Measurements from ENCODE around the gene MOCOS.

MOCOS gene

DNA sequence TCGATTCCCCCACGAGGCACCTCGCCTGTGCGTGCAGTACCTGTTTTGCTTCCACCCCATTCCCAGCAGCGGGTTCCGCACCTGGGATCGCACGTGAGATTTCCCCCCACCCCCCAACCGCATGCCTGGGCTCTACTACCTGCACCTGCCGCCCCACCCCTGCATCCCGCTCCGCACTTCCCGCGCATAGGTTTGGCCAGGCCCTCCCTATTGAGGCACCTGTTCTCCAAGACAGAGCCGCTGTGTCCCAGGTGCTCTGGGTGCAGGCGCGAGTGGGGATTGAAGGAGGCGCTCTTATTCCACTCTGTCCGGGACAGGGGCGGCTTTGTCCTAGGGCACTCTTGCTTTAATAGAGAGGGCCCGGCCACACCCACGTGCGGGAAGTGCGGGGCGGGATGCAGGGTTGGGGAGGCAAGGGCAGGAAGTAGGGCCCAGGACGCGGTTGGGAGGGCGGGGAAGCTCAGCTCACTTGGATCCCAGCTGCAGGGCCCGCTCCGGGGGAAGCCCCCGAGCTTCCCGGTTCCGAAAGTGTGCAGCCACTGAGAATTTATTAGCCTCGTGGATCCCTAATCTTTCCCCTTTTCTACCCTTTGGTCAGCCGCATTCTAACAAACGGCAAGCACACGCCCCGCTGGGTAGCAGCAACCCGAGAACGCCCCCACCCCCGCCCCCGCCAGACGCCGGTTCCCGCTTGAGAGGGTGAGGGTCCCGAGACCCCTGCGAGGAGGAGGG, 670 bp upstream of the MOCOS start:
- TF ChIP-seq GATA2 (IDR thresholded peaks at IDR 0.05; ENCODE audit: low read depth, low read length) (no peak), GATA3 (IDR thresholded peaks at IDR 0.05; ENCODE audit: low read depth, low read length) (no peak)

DNA sequence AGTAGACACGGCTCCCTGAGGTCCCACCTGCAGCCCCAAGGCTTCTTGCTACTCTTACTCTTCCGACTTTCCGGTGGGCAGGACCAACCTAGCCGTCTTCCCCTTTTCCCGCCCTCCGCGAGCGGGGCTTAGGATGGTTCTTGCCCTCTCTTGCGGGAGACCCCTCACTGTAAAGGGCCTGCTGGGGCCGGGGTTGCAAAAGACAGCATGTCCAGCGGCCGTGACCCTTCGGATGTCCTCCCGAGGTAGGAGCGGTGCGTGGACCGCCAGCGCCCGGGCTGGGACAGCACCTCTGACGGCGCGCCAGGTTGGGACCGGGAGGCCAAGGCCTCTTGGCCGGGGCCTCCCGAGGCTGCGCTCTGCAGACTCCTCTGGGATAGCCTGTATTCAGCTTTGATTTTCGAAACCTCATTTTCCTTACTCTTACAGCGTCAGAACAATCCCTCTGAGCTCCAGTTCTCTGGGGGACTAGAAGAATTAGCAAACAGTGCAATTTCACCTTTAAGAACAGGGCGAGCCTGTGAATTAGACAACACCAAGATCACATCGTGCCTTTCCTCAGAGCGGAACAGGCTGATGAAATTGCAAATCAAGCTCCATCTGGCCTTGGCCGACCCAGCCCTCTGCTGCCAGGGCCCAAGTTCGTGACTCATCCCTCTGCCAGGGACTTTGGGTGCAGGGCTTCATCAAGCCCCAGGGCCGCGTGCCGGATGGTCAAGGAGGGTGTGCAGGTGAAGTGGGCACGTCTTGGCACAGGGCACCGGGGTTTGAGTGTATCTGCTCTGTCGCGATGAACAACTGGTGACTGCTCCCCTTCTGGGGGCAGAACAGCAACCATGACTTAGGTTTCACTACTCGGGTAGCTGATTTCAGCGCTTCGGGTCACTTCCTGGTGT, 777 bp downstream of the MOCOS start:
- TF ChIP-seq GATA2 (IDR thresholded peaks at IDR 0.05; ENCODE audit: low read depth, low read length) (no peak), GATA3 (IDR thresholded peaks at IDR 0.05; ENCODE audit: low read depth, low read length) (no peak)

DNA sequence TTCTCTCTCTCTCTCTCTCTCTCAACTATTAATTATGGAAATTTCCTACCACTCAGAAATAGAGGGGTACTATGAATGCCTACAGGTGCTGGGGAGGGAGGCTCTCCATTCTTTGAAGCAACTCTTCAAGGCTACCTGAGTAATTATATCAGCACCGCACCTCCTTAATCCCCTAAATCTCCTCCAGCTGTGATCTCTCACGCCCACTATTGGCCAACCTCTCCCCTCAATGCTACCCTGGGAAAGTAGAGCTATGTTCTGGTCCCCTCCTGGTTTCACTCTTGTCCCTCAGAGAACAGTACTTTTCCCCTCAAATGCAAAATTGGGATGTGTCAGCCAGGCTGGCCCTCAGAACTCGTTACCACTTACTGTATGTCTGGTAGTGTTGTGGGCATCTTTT, 1.6 kb downstream of the MOCOS start:
- TF ChIP-seq GATA3 (IDR thresholded peaks at IDR 0.05; ENCODE audit: low read depth, low read length) (no peak), GATA2 (IDR thresholded peaks at IDR 0.05; ENCODE audit: low read depth, low read length) (no peak)

DNA sequence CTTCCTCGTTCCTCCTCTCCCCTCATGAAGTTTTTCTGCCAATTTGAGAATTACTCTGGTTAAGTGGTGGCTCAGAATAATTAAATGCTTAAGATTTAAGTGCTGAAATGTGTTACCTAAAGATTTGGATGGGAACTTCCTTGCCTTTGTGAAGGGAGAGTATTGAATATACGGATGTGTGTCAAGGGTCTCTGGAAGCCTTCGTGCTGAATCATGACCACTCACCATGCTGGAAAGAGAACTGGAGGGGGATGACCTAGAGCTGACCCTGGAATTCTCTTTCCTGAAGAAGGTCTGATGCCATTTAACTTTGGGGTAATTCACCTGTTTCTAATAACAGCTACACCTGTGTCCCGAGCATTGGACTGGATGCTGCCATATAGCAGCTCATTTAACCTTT, 2.2 kb downstream of the MOCOS start:
- TF ChIP-seq GATA3 (IDR thresholded peaks at IDR 0.05; ENCODE audit: low read depth, low read length), result no peak
- no peak for TF ChIP-seq GATA2 (IDR thresholded peaks at IDR 0.05; ENCODE audit: low read depth, low read length)

DNA sequence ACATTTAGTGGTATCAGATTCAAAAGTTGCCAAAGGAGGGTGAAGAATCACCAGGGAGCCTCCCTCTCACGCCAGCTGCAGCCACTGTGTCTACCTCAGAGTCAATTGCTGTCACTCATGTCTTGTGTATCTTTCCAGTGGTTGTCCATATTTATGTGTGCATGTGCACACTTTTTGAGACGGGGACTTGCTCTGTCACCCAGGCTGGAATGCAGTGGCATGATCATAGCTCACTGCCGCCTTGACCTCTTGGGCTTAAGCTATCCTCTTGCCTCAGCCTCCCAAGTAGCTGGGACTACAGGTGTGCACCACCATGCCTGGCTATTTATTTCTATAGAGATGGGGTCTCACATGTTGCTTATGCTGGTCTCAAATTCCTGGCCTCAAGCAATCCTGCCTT, 4.0 kb downstream of the MOCOS start:
- TF ChIP-seq GATA3 (IDR thresholded peaks at IDR 0.05; ENCODE audit: low read depth, low read length) (no peak), GATA2 (IDR thresholded peaks at IDR 0.05; ENCODE audit: low read depth, low read length) (no peak)

DNA sequence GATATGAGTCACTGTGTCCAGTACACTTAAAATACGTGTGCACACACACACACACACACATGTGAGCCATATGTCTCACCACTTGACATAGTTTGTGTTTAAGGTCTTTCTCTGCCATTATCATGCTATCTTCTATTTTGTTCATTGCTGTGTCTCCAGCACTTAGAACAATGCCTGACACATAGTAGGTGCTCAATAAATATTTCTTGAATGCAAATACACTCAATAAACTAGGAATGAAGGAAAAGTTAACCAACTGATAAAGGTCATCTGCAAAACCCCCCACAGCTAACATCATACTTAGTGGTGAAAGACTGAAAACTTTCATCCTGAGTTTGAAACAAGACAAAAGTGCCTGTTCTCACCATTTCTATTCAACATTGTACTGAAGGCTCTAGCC, 4.4 kb downstream of the MOCOS start:
- TF ChIP-seq GATA2 (IDR thresholded peaks at IDR 0.05; ENCODE audit: low read depth, low read length), result no peak
- no peak for TF ChIP-seq GATA3 (IDR thresholded peaks at IDR 0.05; ENCODE audit: low read depth, low read length)

DNA sequence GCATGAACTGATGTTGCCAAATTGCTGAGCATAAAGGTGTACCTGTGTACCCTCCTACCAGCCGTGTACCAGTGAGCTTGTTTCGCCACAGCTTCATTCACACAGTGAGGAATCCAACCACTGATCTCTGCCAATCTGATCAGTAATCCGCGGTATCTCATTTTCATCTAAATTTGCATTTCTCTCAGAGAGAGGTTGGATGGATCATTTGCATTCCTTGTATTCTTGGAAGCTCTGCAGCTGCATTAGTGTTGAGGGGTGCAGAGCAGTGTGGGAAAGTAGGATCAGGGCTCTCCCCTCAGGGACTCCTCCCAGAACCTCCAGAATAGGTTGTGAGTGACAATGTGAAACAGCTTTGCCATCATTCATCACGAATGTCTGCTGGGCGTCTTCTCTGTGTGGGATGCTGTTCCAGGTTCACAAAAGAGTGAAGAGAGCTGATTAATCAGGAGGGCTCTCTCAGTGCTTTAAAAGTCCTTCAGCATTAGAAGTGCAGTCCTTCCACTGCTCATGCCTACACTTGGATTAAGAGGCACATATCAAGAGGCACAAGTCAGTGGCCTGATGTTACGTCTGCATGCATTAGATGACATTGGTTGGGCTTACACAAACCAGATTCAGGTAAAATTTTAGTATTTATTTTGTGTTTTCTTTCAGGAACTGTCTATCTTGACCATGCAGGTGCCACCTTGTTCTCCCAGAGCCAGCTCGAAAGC, 7.5 kb downstream of the MOCOS start:
- TF ChIP-seq GATA3 (IDR thresholded peaks at IDR 0.05; ENCODE audit: low read depth, low read length) (no peak), GATA2 (IDR thresholded peaks at IDR 0.05; ENCODE audit: low read depth, low read length) (no peak)

DNA sequence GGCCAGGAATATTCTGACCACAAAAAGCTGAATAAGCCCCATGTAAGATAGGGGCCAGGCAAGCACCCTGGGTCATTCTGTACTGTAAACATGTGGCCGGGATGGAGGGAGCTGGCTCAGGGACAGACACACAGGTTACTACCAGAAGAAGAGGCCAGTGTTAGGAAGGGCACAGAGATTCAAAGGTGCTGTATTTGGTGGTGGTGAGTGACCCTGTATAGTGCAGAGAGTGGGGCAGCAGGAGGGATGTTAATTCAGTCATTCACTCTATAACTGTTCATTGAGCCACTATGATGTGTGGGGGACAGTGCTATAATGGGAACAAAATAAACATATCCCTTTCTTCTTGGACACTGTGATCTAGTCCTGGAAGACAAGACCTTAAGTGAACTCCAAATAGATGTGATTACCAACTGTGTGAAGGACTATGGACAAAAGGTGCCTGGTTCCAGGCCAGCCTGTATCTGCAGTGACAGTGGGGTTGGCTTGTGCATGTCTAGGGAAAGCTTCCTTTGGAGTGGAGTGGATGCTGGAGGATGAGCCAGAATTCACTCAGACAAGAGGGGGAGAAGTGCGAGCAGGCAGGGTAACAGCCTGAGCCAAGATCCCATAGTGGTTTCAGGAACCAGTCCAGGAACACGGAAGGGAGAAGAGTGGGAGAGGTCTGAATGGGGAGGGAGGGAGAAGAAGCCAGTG, 8.3 kb downstream of the MOCOS start:
- no peak for TF ChIP-seq GATA2 (IDR thresholded peaks at IDR 0.05; ENCODE audit: low read depth, low read length)
- no peak for TF ChIP-seq GATA3 (IDR thresholded peaks at IDR 0.05; ENCODE audit: low read depth, low read length)

DNA sequence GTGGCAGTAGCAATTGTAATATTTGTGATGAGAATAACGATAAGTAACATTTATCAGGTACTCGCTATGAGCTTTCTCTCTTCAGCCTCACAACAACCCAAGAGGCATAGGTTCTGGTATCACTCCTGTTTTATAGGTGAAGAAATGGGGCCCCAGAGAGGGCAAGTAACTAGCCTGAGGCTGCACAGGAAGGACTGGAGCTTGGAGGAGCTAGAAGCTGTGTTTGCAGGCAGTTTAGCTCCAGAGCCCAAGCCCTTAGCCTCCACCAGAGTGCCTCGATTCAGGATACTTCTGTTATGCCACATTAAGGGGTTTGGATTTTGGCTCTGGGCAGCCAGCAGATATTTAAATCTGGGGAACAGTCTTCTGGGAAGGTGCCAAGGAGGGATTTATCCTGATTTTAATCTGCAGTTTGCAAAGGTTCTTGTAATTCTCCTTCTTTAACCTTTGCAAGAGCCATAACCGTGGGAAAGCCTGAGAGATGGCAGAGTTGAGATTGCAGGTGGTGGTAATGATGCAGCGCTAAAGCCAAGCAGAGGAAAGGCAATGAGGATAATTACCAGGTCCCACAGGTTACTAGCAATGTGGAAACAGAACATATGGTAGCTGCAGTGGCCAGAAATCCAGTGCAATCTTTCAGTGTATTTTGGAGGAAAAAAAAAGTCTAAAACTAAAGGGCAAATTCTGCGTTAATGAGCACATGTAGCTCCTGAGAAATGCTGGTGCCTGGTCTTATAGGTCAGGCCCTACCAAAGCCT, 9.1 kb downstream of the MOCOS start:
- TF ChIP-seq GATA3 (IDR thresholded peaks at IDR 0.05; ENCODE audit: low read depth, low read length), result no peak
- TF ChIP-seq GATA2 (IDR thresholded peaks at IDR 0.05; ENCODE audit: low read depth, low read length), result no peak

DNA sequence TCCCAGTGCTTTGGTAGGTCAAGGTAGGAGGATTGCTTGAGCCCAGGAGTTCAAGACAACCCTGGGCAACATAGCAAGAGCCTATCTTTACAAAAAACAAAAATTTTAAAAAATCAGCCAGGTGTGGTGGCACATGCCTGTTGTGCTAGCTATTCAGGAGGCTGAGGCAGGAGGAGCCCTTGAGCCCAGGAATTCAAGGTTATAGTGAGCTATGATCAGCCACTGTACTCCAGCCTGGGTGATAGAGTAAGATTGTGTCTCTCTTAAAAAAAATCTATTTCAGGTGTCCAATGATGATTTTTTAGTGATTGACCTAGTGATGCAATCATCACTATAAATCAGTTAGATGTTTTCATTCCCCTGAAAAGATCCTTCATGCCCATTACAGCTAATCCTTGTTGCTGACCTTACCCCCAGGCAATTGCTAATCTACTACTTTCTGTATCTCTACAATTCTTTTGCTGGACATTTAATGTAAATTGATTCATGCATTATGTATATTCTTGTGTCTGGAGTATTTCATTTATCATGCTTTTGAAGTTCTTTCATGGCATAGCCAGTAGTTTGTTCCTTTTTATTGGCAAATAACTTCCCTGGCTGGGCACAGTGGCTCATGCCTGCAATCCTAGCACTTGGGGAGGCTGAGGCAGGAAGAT, 10.3 kb downstream of the MOCOS start:
- no peak for TF ChIP-seq GATA3 (IDR thresholded peaks at IDR 0.05; ENCODE audit: low read depth, low read length)
- no peak for TF ChIP-seq GATA2 (IDR thresholded peaks at IDR 0.05; ENCODE audit: low read depth, low read length)

DNA sequence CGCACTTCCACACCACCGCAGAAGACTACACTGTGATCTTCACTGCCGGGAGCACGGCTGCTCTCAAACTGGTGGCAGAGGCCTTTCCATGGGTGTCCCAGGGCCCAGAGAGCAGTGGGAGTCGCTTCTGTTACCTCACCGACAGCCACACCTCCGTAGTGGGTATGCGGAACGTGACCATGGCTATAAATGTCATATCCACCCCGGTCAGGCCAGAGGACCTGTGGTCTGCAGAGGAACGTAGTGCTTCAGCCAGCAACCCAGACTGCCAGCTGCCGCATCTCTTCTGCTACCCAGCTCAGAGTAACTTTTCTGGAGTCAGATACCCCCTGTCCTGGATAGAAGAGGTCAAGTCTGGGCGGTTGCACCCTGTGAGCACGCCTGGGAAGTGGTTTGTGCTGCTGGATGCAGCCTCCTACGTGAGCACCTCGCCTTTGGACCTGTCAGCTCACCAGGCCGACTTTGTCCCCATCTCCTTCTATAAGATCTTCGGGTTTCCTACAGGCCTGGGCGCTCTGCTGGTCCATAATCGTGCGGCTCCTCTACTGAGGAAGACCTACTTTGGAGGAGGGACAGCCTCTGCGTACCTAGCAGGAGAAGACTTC, 12.5 kb downstream of the MOCOS start:
- TF ChIP-seq GATA2 (IDR thresholded peaks at IDR 0.05; ENCODE audit: low read depth, low read length) (no peak), GATA3 (IDR thresholded peaks at IDR 0.05; ENCODE audit: low read depth, low read length) (no peak)

DNA sequence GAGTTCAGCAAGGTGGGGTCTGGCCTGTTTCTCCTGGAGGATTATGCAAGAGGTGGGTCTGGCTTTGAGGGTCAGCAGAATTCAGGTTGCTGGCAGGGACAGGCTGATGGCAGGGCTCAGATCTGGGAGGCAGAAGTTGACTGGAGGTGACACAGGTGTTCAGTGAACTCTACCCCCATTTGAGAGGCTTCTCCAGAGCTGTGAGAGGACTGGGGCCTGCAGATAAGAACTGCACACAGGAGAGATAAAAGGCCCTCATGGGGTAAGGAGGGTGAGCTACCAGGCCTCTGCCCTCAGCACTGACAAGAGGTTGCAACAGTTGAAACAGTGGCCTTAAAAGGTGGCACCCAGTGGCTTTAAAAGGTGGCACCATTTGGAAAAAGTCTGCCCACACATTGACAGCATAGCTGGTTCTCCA, 13.1 kb downstream of the MOCOS start:
- TF ChIP-seq GATA2 (IDR thresholded peaks at IDR 0.05; ENCODE audit: low read depth, low read length), result no peak
- TF ChIP-seq GATA3 (IDR thresholded peaks at IDR 0.05; ENCODE audit: low read depth, low read length), result no peak

All from SH-SY5Y (cell line).